GM12801 (cell line): Measurements from ENCODE around the gene VBP1.

Experiments
- CTCF ChIP-seq: IDR thresholded peaks from one replicate; pipeline ENCODE4 v1.5.1; 2011; ENCODE audit warnings: control low read depth; ENCODE audit not compliant: insufficient read length; ENCODE audit errors: extremely low read depth

VBP1 gene

GRCh38 chrX:155216940-155217440 is 730 bp downstream of the VBP1 start:
- TF ChIP-seq CTCF: no peak

- no peak for TF ChIP-seq CTCF
These were observed 2.5 kb downstream of the VBP1 start for GRCh38 chrX:155218777-155219176.

GRCh38 chrX:155221351-155221750 is 5.1 kb downstream of the VBP1 start:
- TF ChIP-seq CTCF: no peak

GRCh38 chrX:155225774-155226173 is 9.5 kb downstream of the VBP1 start:
- no peak for TF ChIP-seq CTCF

GRCh38 chrX:155231163-155231562 is 14.9 kb downstream of the VBP1 start:
- no peak for TF ChIP-seq CTCF

GRCh38 chrX:155235891-155236290 is 19.6 kb downstream of the VBP1 start:
- no peak for TF ChIP-seq CTCF

- TF ChIP-seq CTCF: no peak
These were observed 21.5 kb downstream of the VBP1 start for GRCh38 chrX:155237719-155238118.

- no peak for TF ChIP-seq CTCF
These were observed 26.0 kb downstream of the VBP1 start for GRCh38 chrX:155242300-155242699.
